Activated CD8-positive, alpha-beta T cell treated with anti-CD3 and anti-CD28 coated beads for 36 hours (primary cell): Measurements from ENCODE around the gene KNDC1. TPM values are rescaled to one million over a fixed set of nuclear protein-coding genes. Genes with fewer than 3 reads are reported as not detected.
A peak's percentile ranks its signal among the peaks of the same experiment; 100 is the strongest.

Experiments used
- ATAC-seq: fragments of 200-7000 bp; cut with Tn5 transposase; one replicate; pipeline ENCODE4 v1.10.0; 2021; ENCODE audit warnings: mild to moderate bottlenecking, moderate library complexity
- CTCF ChIA-PET: fragments of 350-600 bp; sonication (Branson Sonifier 250); formaldehyde crosslinking; loops from one replicate; lab custom pipeline; 2021; ENCODE audit warnings: antibody characterized with exemption; lab: Charles Lee
- POLR2A ChIA-PET: fragments of 350-600 bp; sonication (Branson Sonifier 250); formaldehyde crosslinking; loops from one replicate; lab custom pipeline; 2021; ENCODE audit warnings: antibody characterized with exemption; lab: Charles Lee
- DNase-seq: peaks from one replicate; pipeline ENCODE4 v3.0.0-alpha.2; 2020
- H3K27ac Mint-ChIP-seq: one replicate; pipeline ENCODE4 v1.8.0; 2021; ENCODE audit warnings: mild to moderate bottlenecking, mixed read lengths
- H3K27me3 Mint-ChIP-seq: one replicate; pipeline ENCODE4 v1.8.0; 2021; ENCODE audit warnings: mixed read lengths
- H3K36me3 Mint-ChIP-seq: one replicate; pipeline ENCODE4 v1.8.0; 2021; ENCODE audit warnings: low read depth, mixed read lengths
- H3K4me1 Mint-ChIP-seq: one replicate; pipeline ENCODE4 v1.8.0; 2021; ENCODE audit warnings: low read depth, mixed read lengths
- H3K4me3 Mint-ChIP-seq: one replicate; pipeline ENCODE4 v1.8.0; 2021; ENCODE audit warnings: mild to moderate bottlenecking, moderate library complexity, mixed read lengths
- H3K9me3 Mint-ChIP-seq: one replicate; pipeline ENCODE4 v1.8.0; 2021; ENCODE audit warnings: mixed read lengths
- CTCF ChIP-seq: fragments of 200-600 bp; IDR thresholded peaks from one replicate; pipeline ENCODE4 v1.8.0; 2022; ENCODE audit warnings: antibody characterized with exemption, mild to moderate bottlenecking
- intact Hi-C: fragments of 100-400 bp; cut with micrococcal nuclease; formaldehyde crosslinking; loops from one replicate; pipeline ENCODE4 v1.10.0; 2022
- total RNA-seq, 2 experiments: library from RNA; stranded (reverse); gene quantifications; one replicate each; pipeline ENCODE4 v1.2.3, GENCODE V29; 2021

The KNDC1 gene
- total RNA-seq, 2 experiments from 2014 or later: not detected

- H3K4me1 Mint-ChIP-seq: peaks cover 5% of the 10 kb centered on the region
- no peak overlapping the region for H3K27ac Mint-ChIP-seq
- ChIA-PET CTCF (no interaction called here), POLR2A (interaction anchor here (0.6 kb wide), 1 partner anchor 27 kb away, joined by 3 read pairs; no protein-coding TSS in a partner anchor)
- no peaks in the 10 kb centered on the region for H3K9me3 Mint-ChIP-seq
- intact Hi-C loops: no loop called here
- no peaks in the 10 kb centered on the region for H3K36me3 Mint-ChIP-seq
- no peak for ATAC-seq
- no peak overlapping the region for H3K4me3 Mint-ChIP-seq
- DNase-seq: no peak
- H3K27me3 Mint-ChIP-seq: peaks cover 14% of the 10 kb centered on the region
- TF ChIP-seq CTCF: no peak
Observed at GRCh38 chr10:133126431-133127290, 33.4 kb upstream of the KNDC1 start.

- peak; percentile 78 for ATAC-seq
- H3K27me3 Mint-ChIP-seq: peaks cover 14% of the 10 kb centered on the region
- ChIA-PET CTCF (interaction anchor here (1.3 kb wide), 1 partner anchor 16 kb away, joined by 4 read pairs; no protein-coding TSS in a partner anchor), POLR2A (interaction anchor here (0.6 kb wide), 1 partner anchor 27 kb away, joined by 3 read pairs; no protein-coding TSS in a partner anchor)
- no peaks in the 10 kb centered on the region for H3K36me3 Mint-ChIP-seq
- intact Hi-C loops: no loop called here
- H3K4me1 Mint-ChIP-seq: peaks cover 5% of the 10 kb centered on the region
- no peak overlapping the region for H3K27ac Mint-ChIP-seq
- peak; percentile 69 for DNase-seq
- no peaks in the 10 kb centered on the region for H3K9me3 Mint-ChIP-seq
- no peak for TF ChIP-seq CTCF
- no peak overlapping the region for H3K4me3 Mint-ChIP-seq
Observed at GRCh38 chr10:133127291-133128125, 32.5 kb upstream of the KNDC1 start.

- intact Hi-C loops: no loop called here
- POLR2A ChIA-PET: no interaction called here
Observed at GRCh38 chr10:133128126-133129070, 31.6 kb upstream of the KNDC1 start.

More at GRCh38 chr10:133128126-133129070, 31.6 kb upstream of the KNDC1 start:
- H3K4me3 Mint-ChIP-seq: no peak overlapping the region
- ATAC-seq (no peak), DNase-seq (no peak)
- no peak for TF ChIP-seq CTCF
- H3K27me3 Mint-ChIP-seq: peaks cover 8% of the 10 kb centered on the region
- H3K27ac Mint-ChIP-seq: no peak overlapping the region
- CTCF ChIA-PET: interaction anchor here (1.3 kb wide), 1 partner anchor 15 kb away, joined by 4 read pairs; no protein-coding TSS in a partner anchor
- no peaks in the 10 kb centered on the region for H3K4me1 Mint-ChIP-seq
- no peaks in the 10 kb centered on the region for H3K9me3 Mint-ChIP-seq
- no peaks in the 10 kb centered on the region for H3K36me3 Mint-ChIP-seq
